ENCODE measurements around the gene EMP2.

The EMP2 gene

DNA sequence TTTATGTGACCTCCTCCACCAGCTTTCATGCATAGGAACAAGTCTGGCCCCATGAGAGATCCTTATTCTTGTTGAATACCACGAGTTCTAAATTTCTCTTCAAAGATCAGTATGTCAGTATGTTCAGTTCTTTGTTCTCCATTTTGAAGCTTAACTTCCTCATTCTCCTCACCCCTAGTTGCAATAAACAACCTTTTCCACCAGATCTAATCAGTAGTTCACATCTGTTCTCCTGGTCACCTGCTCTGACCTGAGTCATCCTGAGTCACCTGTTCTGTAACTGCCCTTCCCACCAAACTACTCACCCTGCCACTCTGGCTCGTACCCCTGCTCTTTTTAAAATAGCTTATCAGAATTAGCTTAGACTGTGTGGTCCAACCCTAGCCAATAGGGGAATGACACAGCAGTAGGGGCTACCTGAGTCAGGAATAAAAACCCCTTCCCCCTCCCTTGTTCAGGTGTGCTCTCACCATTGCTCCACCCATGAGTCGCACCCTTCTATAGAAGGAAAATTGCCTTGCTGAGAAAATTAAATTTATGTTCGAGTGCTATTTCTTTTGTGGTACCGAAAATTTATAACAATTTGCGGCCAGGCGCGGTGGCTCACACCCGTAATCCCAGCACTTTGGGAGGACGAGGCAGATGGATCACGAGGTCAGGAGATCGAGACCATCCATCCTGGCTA lies 94.6 kb downstream of the EMP2 start:
- DNase-seq (ENCODE audit: low spot score): no peak

- DNase-seq (ENCODE audit: low spot score): no peak
Observed at GRCh38 chr16:10485159-10485558, 95.2 kb downstream of the EMP2 start.

- DNase-seq (ENCODE audit: low spot score): no peak
Observed at GRCh38 chr16:10480151-10480550, 100.2 kb downstream of the EMP2 start.

Data from GM03348 (cell line).